ENCODE measurements around the gene KRT9. TPM values are rescaled to one million over a fixed set of nuclear protein-coding genes. Genes with fewer than 3 reads are reported as not detected.

The KRT9 gene
- total and polyA plus RNA-seq, 2 of the 13 experiments (the other 11 are each of a cell fraction or from before 2014, with no cell fraction given): not detected

- no peak for TF ChIP-seq MYPOP (CRISPR knock-in tag; IDR thresholded peaks at IDR 0.05)
- TF ChIP-seq, protein P1, sequence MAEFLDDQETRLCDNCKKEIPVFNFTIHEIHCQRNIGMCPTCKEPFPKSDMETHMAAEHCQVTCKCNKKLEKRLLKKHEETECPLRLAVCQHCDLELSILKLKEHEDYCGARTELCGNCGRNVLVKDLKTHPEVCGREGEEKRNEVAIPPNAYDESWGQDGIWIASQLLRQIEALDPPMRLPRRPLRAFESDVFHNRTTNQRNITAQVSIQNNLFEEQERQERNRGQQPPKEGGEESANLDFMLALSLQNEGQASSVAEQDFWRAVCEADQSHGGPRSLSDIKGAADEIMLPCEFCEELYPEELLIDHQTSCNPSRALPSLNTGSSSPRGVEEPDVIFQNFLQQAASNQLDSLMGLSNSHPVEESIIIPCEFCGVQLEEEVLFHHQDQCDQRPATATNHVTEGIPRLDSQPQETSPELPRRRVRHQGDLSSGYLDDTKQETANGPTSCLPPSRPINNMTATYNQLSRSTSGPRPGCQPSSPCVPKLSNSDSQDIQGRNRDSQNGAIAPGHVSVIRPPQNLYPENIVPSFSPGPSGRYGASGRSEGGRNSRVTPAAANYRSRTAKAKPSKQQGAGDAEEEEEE (CRISPR knock-in tag; IDR thresholded peaks at IDR 0.05; ENCODE audit: borderline replicate concordance): no peak
- TF ChIP-seq ASH2L (IDR thresholded peaks at IDR 0.05; ENCODE audit: insufficient read length, low read depth, low read length): no peak
- no peak for TF ChIP-seq ZNF234 (CRISPR knock-in tag; conservative IDR thresholded peaks at IDR 0.05)
- TF ChIP-seq ZBTB1 (CRISPR knock-in tag; IDR thresholded peaks at IDR 0.05; ENCODE audit: borderline replicate concordance): no peak
Observed at GRCh38 chr17:41518789-41519449, 52.9 kb downstream of the KRT9 start, which contains the start of gene KRT15 (continued).

DNA sequence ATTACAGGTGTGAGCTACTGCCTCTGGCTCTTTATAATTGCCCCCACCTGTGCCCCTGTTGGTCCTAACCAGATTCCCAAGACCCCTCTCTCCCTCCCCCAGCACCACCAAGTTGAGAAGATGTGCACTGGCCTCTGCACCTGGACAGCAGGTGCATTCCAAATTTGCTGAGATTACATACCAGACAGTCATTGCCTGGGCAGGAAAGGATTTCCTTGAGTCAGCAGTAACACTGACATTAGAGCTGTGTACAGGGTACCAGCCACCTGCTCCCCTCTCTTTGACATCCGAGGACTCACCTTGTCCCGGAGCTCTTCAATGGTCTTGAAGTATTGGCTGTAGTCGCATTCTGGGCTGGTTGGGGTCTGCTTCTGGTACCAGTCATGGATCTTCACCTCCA lies 53.8 kb downstream of the KRT9 start:
- 76% methylated on average over 3 of the region's 3 CpGs for WGBS (ENCODE audit: low lambda C conversion rate)

More for the DNA sequence above, 53.8 kb downstream of the KRT9 start:
- Histone ChIP-seq H3K79me2 (ENCODE audit: insufficient read depth, low read length) (no peaks in the 10 kb centered on the region), H3K27ac (ENCODE audit: extremely low read length, insufficient read depth, low read length) (no peak overlapping the region), H3K9me3 (ENCODE audit: low read length) (no peaks in the 10 kb centered on the region), H3K9ac (ENCODE audit: insufficient read depth, low read depth, low read length) (no peak overlapping the region), H3K4me2 (ENCODE audit: low read depth, low read length) (no peak overlapping the region), H3K4me3 (replicated peaks in 1 of 3; ENCODE audit: insufficient read depth in 1 of 3, low read depth in 2 of 3, low read length in 3 of 3) (no peak overlapping the region), H2AFZ (ENCODE audit: low read length) (no peak overlapping the region), H4K20me1 (ENCODE audit: insufficient read depth, low read length) (no peaks in the 10 kb centered on the region), H3K4me1 (ENCODE audit: insufficient read depth, low read length) (peaks cover 40% of the 10 kb centered on the region), H3K27me3 (ENCODE audit: control insufficient read depth in 1 of 2, insufficient read depth in 2 of 2, low read length in 2 of 2) (peaks cover 1 to 3% of the 10 kb centered on the region in 2 experiments; a peak in 3 of 5 replicates), H3K36me3 (replicated peaks in 1 of 2; ENCODE audit: control insufficient read depth in 1 of 2, insufficient read depth in 2 of 2, low read length in 2 of 2) (no peaks in the 10 kb centered on the region)
- in situ Hi-C loops (cut with HindIII; ENCODE audit: extremely low pct_ligation_motif_present, low pct_unique_long_range_greater_than_20kb) (no loop called here), intact Hi-C loops (cut with micrococcal nuclease; ENCODE audit: unreplicated experiment) (no loop called here)
- BruUV-seq (replicated peaks): no TSS peak
- ATAC-seq: no peak
- FAIRE-seq: no peak
- POLR2A ChIA-PET: interaction anchor here (0.9 kb wide), 1 partner anchor 11 kb away, joined by 3 read pairs; no protein-coding TSS in a partner anchor
- CTCF ChIA-PET (ENCODE audit: low intra/inter-chr PET ratio, low total read pairs): no interaction called here
- no peak for TF ChIP-seq SALL1 (CRISPR knock-in tag; IDR thresholded peaks at IDR 0.05)
- no peak for TF ChIP-seq SMAD9 (CRISPR knock-in tag; IDR thresholded peaks at IDR 0.05)
- TF ChIP-seq AHR (CRISPR knock-in tag; IDR thresholded peaks at IDR 0.05): no peak
- no peak for TF ChIP-seq SP2 (CRISPR knock-in tag; IDR thresholded peaks at IDR 0.05)
- no peak for TF ChIP-seq MATR3 (CRISPR knock-in tag; IDR thresholded peaks at IDR 0.05)
- TF ChIP-seq ZC3H4 (CRISPR knock-in tag; IDR thresholded peaks at IDR 0.05; ENCODE audit: borderline replicate concordance): no peak
- no peak for TF ChIP-seq PHF8 (CRISPR knock-in tag; IDR thresholded peaks at IDR 0.05)
- peak; percentile 72 to 79 for TF ChIP-seq MAFK (conservative IDR thresholded peaks at IDR 0.05 in 1 of 2, IDR thresholded peaks at IDR 0.05 in 1 of 2; ENCODE audit: low read length in 2 of 2)
- TF ChIP-seq MAFF (IDR thresholded peaks at IDR 0.05; ENCODE audit: low read depth, low read length): peak; percentile 56; the same call in 1 of the 2 replicates
- no peak for TF ChIP-seq DNMT1 (CRISPR knock-in tag; IDR thresholded peaks at IDR 0.05)
- no peak for TF ChIP-seq THYN1 (CRISPR knock-in tag; IDR thresholded peaks at IDR 0.05; ENCODE audit: borderline replicate concordance, low read depth)
- no peak for DNase-seq (ENCODE audit: low spot score)

All from HepG2 (cell line).